Astrocyte (in vitro differentiated cells and primary cell): ENCODE data around the gene NLGN4Y.

ENCODE experiments used
- CTCF ChIP-seq: IDR thresholded peaks from 2 replicates; pipeline ENCODE4 v1.5.1; 2011; ENCODE audit warnings: low read depth, mild to moderate bottlenecking, inconsistent platforms, low read length, moderate library complexity; ENCODE audit not compliant: insufficient read depth
- EZH2 ChIP-seq: IDR thresholded peaks from 2 replicates; pipeline ENCODE4 v1.6.1; 2012; ENCODE audit warnings: mild to moderate bottlenecking, low read length, inconsistent platforms; ENCODE audit not compliant: insufficient read depth

DNA sequence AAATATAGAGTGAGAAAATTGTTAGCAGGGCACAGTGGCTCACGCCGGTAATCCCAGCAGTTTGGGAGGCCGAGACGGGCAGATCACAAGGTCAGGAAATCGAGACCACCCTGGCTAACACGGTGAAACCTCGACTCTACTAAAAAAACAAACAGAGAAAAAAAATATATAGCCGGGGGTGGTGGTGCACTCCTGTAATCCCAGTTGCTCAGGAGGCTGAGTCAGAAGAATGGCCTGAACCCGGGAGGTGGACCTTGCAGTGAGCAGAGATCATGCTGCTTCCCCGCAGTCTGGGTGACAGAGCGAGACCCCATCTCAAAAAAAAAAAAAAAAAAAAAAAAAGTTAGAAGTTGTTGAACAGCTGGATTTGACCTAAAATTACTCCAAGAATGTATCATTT lies 269.3 kb downstream of the NLGN4Y start:
- TF ChIP-seq CTCF (no peak), EZH2 (no peak)
